Activated CD4-positive, alpha-beta memory T cell treated with anti-CD3 and anti-CD28 coated beads, Interleukin-2, amount 10 ng/mL, durations not matched to agents 7 days and 5 days (primary cell): Measurements from ENCODE around the gene DKK2. TPM values are rescaled to one million over a fixed set of nuclear protein-coding genes. Genes with fewer than 3 reads are reported as not detected.
"Not testable (repeated sequence)": the region's sequence is repeated elsewhere in the genome, so short reads cannot be mapped to it uniquely, and the experiment has no call there.

Source experiments
- CTCF ChIA-PET: fragments of 350-600 bp; sonication (Branson Sonifier 250); formaldehyde crosslinking; loops from one replicate; lab custom pipeline; 2021; ENCODE audit warnings: antibody characterized with exemption, inconsistent platforms; lab: Charles Lee
- POLR2A ChIA-PET: fragments of 350-600 bp; sonication (Branson Sonifier 250); formaldehyde crosslinking; loops from one replicate; lab custom pipeline; 2021; ENCODE audit warnings: antibody characterized with exemption; lab: Charles Lee
- DNase-seq: peaks from one replicate; pipeline ENCODE4 v3.0.0-alpha.2; 2020
- H3K27ac Mint-ChIP-seq: one replicate; pipeline ENCODE4 v1.8.0; 2021; ENCODE audit warnings: mild to moderate bottlenecking, mixed read lengths
- H3K27me3 Mint-ChIP-seq: one replicate; pipeline ENCODE4 v1.8.0; 2021; ENCODE audit warnings: mixed read lengths
- H3K36me3 Mint-ChIP-seq: one replicate; pipeline ENCODE4 v1.8.0; 2021; ENCODE audit warnings: low read depth, mixed read lengths
- H3K4me1 Mint-ChIP-seq: one replicate; pipeline ENCODE4 v1.8.0; 2021; ENCODE audit warnings: mixed read lengths
- H3K4me3 Mint-ChIP-seq: one replicate; pipeline ENCODE4 v1.8.0; 2021; ENCODE audit warnings: mild to moderate bottlenecking, mixed read lengths
- H3K9me3 Mint-ChIP-seq: one replicate; pipeline ENCODE4 v1.8.0; 2021; ENCODE audit warnings: mixed read lengths
- total RNA-seq, 2 experiments: library from RNA; stranded (reverse); gene quantifications; one replicate each; pipeline ENCODE4 v1.2.3, GENCODE V29; 2021

The DKK2 gene
- total RNA-seq, 2 experiments from 2014 or later: not detected

- Mint-ChIP-seq H3K4me1 (no peaks in the 10 kb centered on the region), H3K9me3 (no peaks in the 10 kb centered on the region), H3K27me3 (no peaks in the 10 kb centered on the region), H3K4me3 (no peak overlapping the region), H3K36me3 (no peaks in the 10 kb centered on the region), H3K27ac (no peak overlapping the region)
- CTCF ChIA-PET: no interaction called here
- POLR2A ChIA-PET: no interaction called here
- DNase-seq: no peak
Measured at GRCh38 chr4:106929248-106929647, 106.9 kb downstream of the DKK2 start.

- Mint-ChIP-seq H3K36me3 (no peaks in the 10 kb centered on the region), H3K27ac (no peak overlapping the region), H3K4me1 (no peaks in the 10 kb centered on the region), H3K27me3 (no peaks in the 10 kb centered on the region), H3K9me3 (no peaks in the 10 kb centered on the region), H3K4me3 (no peak overlapping the region)
- ChIA-PET POLR2A (no interaction called here), CTCF (no interaction called here)
- DNase-seq: no peak
Measured at GRCh38 chr4:106914223-106914622, 121.9 kb downstream of the DKK2 start.

DNA sequence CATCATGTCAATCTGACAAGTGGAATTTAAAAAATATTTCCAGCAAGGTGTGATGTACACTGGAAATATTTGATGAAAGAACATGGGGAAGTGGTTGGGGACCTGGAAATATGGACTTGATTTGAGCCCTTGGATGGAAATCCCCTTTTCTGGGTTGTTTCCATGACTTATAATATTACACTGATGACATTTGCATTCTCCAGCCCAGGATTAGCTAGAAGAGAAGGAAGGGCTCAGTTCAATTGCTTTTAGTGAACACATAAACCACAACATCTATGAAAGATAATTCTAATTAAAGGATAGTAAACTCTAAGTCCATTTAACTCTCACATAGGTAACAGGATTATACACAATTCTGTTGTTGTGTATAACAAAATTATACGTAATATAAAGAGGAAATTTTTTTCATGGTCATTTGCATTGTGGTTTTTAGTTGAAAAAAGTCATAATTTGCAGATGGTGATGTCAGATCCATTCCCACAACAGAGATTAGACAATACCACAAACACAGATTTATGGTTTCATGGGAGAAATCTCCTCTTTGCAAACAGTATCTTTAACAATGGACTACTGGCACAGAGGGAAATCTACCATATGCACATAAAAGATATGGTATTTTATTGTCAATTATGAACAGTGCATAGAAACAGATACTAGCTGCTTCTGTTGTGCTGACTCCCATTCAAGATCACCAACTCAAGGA lies 126.5 kb downstream of the DKK2 start:
- Mint-ChIP-seq H3K27ac (no peak overlapping the region), H3K27me3 (no peaks in the 10 kb centered on the region), H3K9me3 (no peaks in the 10 kb centered on the region), H3K36me3 (no peaks in the 10 kb centered on the region), H3K4me3 (no peak overlapping the region), H3K4me1 (no peaks in the 10 kb centered on the region)
- no peak for DNase-seq
- POLR2A ChIA-PET: no interaction called here
- CTCF ChIA-PET: no interaction called here

- H3K27ac Mint-ChIP-seq, H3K9me3 Mint-ChIP-seq, H3K36me3 Mint-ChIP-seq, H3K4me1 Mint-ChIP-seq, H3K27me3 Mint-ChIP-seq, DNase-seq, POLR2A ChIA-PET, CTCF ChIA-PET, H3K4me3 Mint-ChIP-seq: not testable (repeated sequence)
Measured at GRCh38 chr4:106908049-106908448, 128.1 kb downstream of the DKK2 start.

- H3K27ac Mint-ChIP-seq: no peak overlapping the region
- no peaks in the 10 kb centered on the region for H3K36me3 Mint-ChIP-seq
- H3K27me3 Mint-ChIP-seq: no peaks in the 10 kb centered on the region
- POLR2A ChIA-PET: no interaction called here
- H3K9me3 Mint-ChIP-seq: no peaks in the 10 kb centered on the region
- DNase-seq: no peak
- CTCF ChIA-PET: no interaction called here
- H3K4me1 Mint-ChIP-seq: no peaks in the 10 kb centered on the region
- H3K4me3 Mint-ChIP-seq: no peak overlapping the region
Measured at GRCh38 chr4:106907216-106907615, 128.9 kb downstream of the DKK2 start.

- Mint-ChIP-seq H3K27me3 (no peaks in the 10 kb centered on the region), H3K9me3 (no peaks in the 10 kb centered on the region), H3K36me3 (no peaks in the 10 kb centered on the region), H3K4me3 (no peak overlapping the region), H3K4me1 (no peaks in the 10 kb centered on the region), H3K27ac (no peak overlapping the region)
- CTCF ChIA-PET: no interaction called here
- POLR2A ChIA-PET: no interaction called here
- DNase-seq: no peak
Measured at GRCh38 chr4:106906728-106907127, 129.4 kb downstream of the DKK2 start.

DNA sequence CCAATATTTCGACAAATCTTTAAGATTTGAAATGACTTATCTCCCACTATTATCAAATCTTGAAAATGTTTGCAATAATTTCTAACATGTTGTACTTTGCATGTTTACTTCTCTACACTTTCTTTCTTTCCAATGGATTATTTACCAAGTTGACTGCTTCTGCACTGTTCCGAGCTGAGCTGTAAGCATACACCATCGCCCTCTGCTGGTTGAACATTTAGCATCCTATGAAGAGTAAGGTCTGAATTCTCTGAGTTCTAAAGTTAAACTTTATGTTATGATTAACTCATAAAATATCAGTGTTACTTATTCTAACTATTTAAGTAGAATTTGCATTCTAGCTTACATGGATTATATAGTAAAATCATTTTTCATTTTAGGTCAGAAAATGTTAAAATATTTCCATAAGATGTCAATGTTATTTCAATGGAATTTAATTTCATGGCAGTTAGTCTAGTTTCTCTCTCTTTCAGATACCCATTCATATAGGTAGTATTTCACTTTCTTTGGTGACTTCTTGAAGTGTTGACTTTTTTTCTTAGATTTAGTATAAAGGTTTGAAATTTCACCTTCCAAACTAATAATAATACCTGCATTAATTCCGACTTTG lies 137.4 kb downstream of the DKK2 start:
- H3K27ac Mint-ChIP-seq: no peak overlapping the region
- H3K27me3 Mint-ChIP-seq: no peaks in the 10 kb centered on the region
- no peaks in the 10 kb centered on the region for H3K36me3 Mint-ChIP-seq
- CTCF ChIA-PET: interaction anchor here (0.8 to 1.4 kb wide), 3 partner anchors 23 to 632 kb away, joined by 3 to 4 read pairs (median 4); no protein-coding TSS in a partner anchor
- no peak overlapping the region for H3K4me3 Mint-ChIP-seq
- no peaks in the 10 kb centered on the region for H3K4me1 Mint-ChIP-seq
- peak; percentile 17 for DNase-seq
- POLR2A ChIA-PET: no interaction called here
- H3K9me3 Mint-ChIP-seq: no peaks in the 10 kb centered on the region

- Mint-ChIP-seq H3K4me3 (no peak overlapping the region), H3K27me3 (no peaks in the 10 kb centered on the region), H3K27ac (no peak overlapping the region), H3K4me1 (no peaks in the 10 kb centered on the region), H3K9me3 (no peaks in the 10 kb centered on the region), H3K36me3 (no peaks in the 10 kb centered on the region)
- no peak for DNase-seq
- POLR2A ChIA-PET: no interaction called here
- CTCF ChIA-PET: no interaction called here
Measured at GRCh38 chr4:106893903-106894302, 142.2 kb downstream of the DKK2 start.

- Mint-ChIP-seq H3K27ac (no peak overlapping the region), H3K9me3 (no peaks in the 10 kb centered on the region), H3K4me1 (no peaks in the 10 kb centered on the region), H3K4me3 (no peak overlapping the region), H3K27me3 (no peaks in the 10 kb centered on the region), H3K36me3 (no peaks in the 10 kb centered on the region)
- no peak for DNase-seq
- POLR2A ChIA-PET: interaction anchor here (0.8 kb wide), 1 partner anchor 18 kb away, joined by 4 read pairs; no protein-coding TSS in a partner anchor
- CTCF ChIA-PET: no interaction called here
Measured at GRCh38 chr4:106893395-106893881, 142.7 kb downstream of the DKK2 start.

DNA sequence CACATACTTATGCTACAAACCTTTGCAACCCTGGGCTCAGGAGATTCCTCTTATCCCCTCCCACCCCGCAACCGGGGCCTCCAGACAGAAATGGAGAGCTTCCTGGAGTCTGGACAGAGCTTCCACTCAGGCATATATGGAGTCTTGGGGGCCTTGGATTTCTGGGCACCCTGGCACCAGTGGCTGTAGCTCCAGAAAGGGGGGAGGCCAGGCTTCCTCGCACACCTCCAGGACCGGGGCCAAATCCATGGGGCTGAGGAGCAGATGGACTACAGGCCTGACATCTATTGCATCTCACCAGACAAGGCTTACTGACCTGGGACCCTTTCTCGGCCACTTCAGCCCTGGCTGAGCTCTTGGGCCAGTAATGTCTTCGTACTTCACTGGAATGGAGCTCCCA lies 143.3 kb downstream of the DKK2 start:
- CTCF ChIA-PET: no interaction called here
- Mint-ChIP-seq H3K9me3 (no peaks in the 10 kb centered on the region), H3K27ac (no peak overlapping the region), H3K4me1 (no peaks in the 10 kb centered on the region), H3K36me3 (no peaks in the 10 kb centered on the region), H3K27me3 (no peaks in the 10 kb centered on the region), H3K4me3 (no peak overlapping the region)
- DNase-seq: no peak
- POLR2A ChIA-PET: interaction anchor here (0.8 kb wide), 1 partner anchor 19 kb away, joined by 4 read pairs; no protein-coding TSS in a partner anchor

- H3K4me3 Mint-ChIP-seq: no peak overlapping the region
- H3K27me3 Mint-ChIP-seq: no peaks in the 10 kb centered on the region
- H3K4me1 Mint-ChIP-seq: no peaks in the 10 kb centered on the region
- no peak for DNase-seq
- H3K27ac Mint-ChIP-seq: no peak overlapping the region
- no peaks in the 10 kb centered on the region for H3K9me3 Mint-ChIP-seq
- ChIA-PET CTCF (no interaction called here), POLR2A (no interaction called here)
- H3K36me3 Mint-ChIP-seq: no peaks in the 10 kb centered on the region
Measured at GRCh38 chr4:106875340-106875739, 160.8 kb downstream of the DKK2 start.
